HCT116 (cell line): ENCODE data around the gene TST. TPM values are rescaled to one million over a fixed set of nuclear protein-coding genes. Genes with fewer than 3 reads are reported as not detected.

Experiments used
- ATAC-seq: fragments of 200-7000 bp; cut with Tn5 transposase; 2 replicates; pipeline ENCODE4 v1.9.1; 2020; ENCODE audit warnings: mild to moderate bottlenecking, moderate library complexity
- BruUV-seq: library from RNA; stranded (reverse); fragments of 400-500 nt; replicated peaks from 2 replicates; lab custom pipeline; 2021; lab: Mats Ljungman, UMichigan
- CTCF ChIA-PET: fragments of 300-600 bp; sonication (Branson Sonifier 250); formaldehyde crosslinking; loops from one replicate; lab custom pipeline; 2021; ENCODE audit warnings: antibody characterized with exemption; lab: Charles Lee
- POLR2A ChIA-PET: fragments of 300-600, 350-600 bp; sonication (Branson Sonifier 250); formaldehyde crosslinking; loops from one replicate; lab custom pipeline; 2021; ENCODE audit warnings: antibody characterized with exemption; lab: Charles Lee
- RAD21 ChIA-PET, 2 experiments: fragments of 300-600 bp; sonication (Branson Sonifier 250); formaldehyde crosslinking; loops; one replicate each; lab custom pipeline; 2023; ENCODE audit warnings: low total read pairs in 2 of 2; ENCODE audit not compliant: uncharacterized antibody in 2 of 2, unreplicated experiment in 2 of 2, low non-redundant PET in 1 of 2; lab: Charles Lee
- DNase-seq: peaks from one replicate; pipeline ENCODE4 v3.0.0-alpha.2; 2010; ENCODE audit warnings: low read depth, low spot score
- H2AFZ ChIP-seq: fragments of 200-600 bp; shearing (Covaris generic), sonication (generic); 2 replicates; pipeline ENCODE4 v1.6.1; 2017; ENCODE audit warnings: low read depth, mixed run types, mixed read lengths, antibody characterized with exemption, low read length; ENCODE audit not compliant: poor library complexity, severe bottlenecking
- H3K27ac ChIP-seq: 2 replicates; pipeline ENCODE4 v1.5.1; 2012; ENCODE audit warnings: low read depth, low read length
- H3K27me3 ChIP-seq: fragments of 200-600 bp; sonication (generic); 2 replicates; pipeline ENCODE4 v1.6.1; 2016; ENCODE audit warnings: mixed run types, low read length, mixed read lengths; ENCODE audit not compliant: insufficient read depth
- H3K36me3 ChIP-seq, 2 experiments: fragments of 200-500 bp in 1 of 2; fragments of 200-600 bp in 1 of 2; sonication (Bioruptor generic) in 1 of 2; sonication (generic) in 1 of 2; 2 replicates each; pipeline versions ENCODE4 v1.5.1 to v1.6.1; 2014 to 2016; ENCODE audit warnings: low read length in 2 of 2, inconsistent platforms in 1 of 2, mixed read lengths in 1 of 2, mixed run types in 1 of 2; ENCODE audit not compliant: insufficient read depth in 2 of 2, control insufficient read depth in 1 of 2
- H3K4me1 ChIP-seq, 2 experiments: fragments of 200-600 bp in 1 of 2; sonication (generic) in 1 of 2; 2 replicates each; pipeline versions ENCODE4 v1.5.1 to v1.6.1; 2012 to 2017; ENCODE audit warnings: low read length in 2 of 2, inconsistent platforms in 1 of 2, mild to moderate bottlenecking in 1 of 2, mixed read lengths in 1 of 2, mixed run types in 1 of 2, moderate library complexity in 1 of 2; ENCODE audit not compliant: insufficient read depth in 2 of 2, control insufficient read depth in 1 of 2
- H3K4me2 ChIP-seq: fragments of 200-600 bp; sonication (generic); 2 replicates; pipeline ENCODE4 v1.6.1; 2017; ENCODE audit warnings: mixed run types, low read length, mixed read lengths
- H3K4me3 ChIP-seq, 2 experiments: fragments of 200-600 bp in 1 of 2; sonication (generic) in 1 of 2; replicated peaks in 1 of 2; 2 replicates each; pipeline ENCODE4 v1.5.1; 2011 to 2016; ENCODE audit warnings: low read length in 2 of 2, control low read depth in 1 of 2, low read depth in 1 of 2, mild to moderate bottlenecking in 1 of 2, mixed read lengths in 1 of 2, mixed run types in 1 of 2
- H3K79me2 ChIP-seq: fragments of 200-600 bp; sonication (generic); 2 replicates; pipeline ENCODE4 v1.6.1; 2017; ENCODE audit warnings: mild to moderate bottlenecking, mixed run types, low read length, moderate library complexity, mixed read lengths; ENCODE audit not compliant: insufficient read depth
- H3K9ac ChIP-seq: fragments of 200-600 bp; sonication (generic); 2 replicates; pipeline ENCODE4 v1.6.1; 2016; ENCODE audit warnings: low read length, mixed read lengths
- H3K9me2 ChIP-seq: fragments of 200-600 bp; sonication (generic), shearing (Covaris generic); 2 replicates; pipeline ENCODE4 v1.6.1; 2017; ENCODE audit warnings: mixed run types, mild to moderate bottlenecking, moderate library complexity; ENCODE audit not compliant: insufficient read depth
- H3K9me3 ChIP-seq, 2 experiments: fragments of 200-500 bp in 1 of 2; fragments of 200-600 bp in 1 of 2; sonication (Bioruptor generic) in 1 of 2; sonication (generic) in 1 of 2; 2 replicates each; pipeline ENCODE4 v1.6.1; 2014 to 2017; ENCODE audit warnings: low read length in 2 of 2, mixed read lengths in 2 of 2, inconsistent platforms in 1 of 2, low read depth in 1 of 2, mild to moderate bottlenecking in 1 of 2, mixed run types in 1 of 2, moderate library complexity in 1 of 2; ENCODE audit not compliant: control insufficient read depth in 1 of 2, insufficient read depth in 1 of 2
- H4K20me1 ChIP-seq: fragments of 200-600 bp; sonication (generic), shearing (Covaris generic); 2 replicates; pipeline ENCODE4 v1.6.1; 2017; ENCODE audit warnings: mixed run types, mild to moderate bottlenecking, moderate library complexity; ENCODE audit not compliant: insufficient read depth
- CBX3 ChIP-seq: IDR thresholded peaks from 2 replicates; pipeline ENCODE4 v1.6.1; 2012; ENCODE audit warnings: low read depth
- CEBPB ChIP-seq: IDR thresholded peaks from 2 replicates; pipeline ENCODE4 v1.6.1; 2012; ENCODE audit warnings: low read depth
- CTCF ChIP-seq, 3 experiments: fragments of 200-600 bp in 1 of 3; sonication (generic) in 1 of 3; IDR thresholded peaks in 2 of 3; conservative IDR thresholded peaks in 1 of 3; 2 replicates each; pipeline ENCODE4 v1.5.1; 2012 to 2017; ENCODE audit warnings: low read depth in 2 of 3, low read length in 2 of 3, antibody characterized with exemption in 1 of 3, borderline replicate concordance in 1 of 3, control low read depth in 1 of 3, mild to moderate bottlenecking in 1 of 3, mixed read lengths in 1 of 3, mixed run types in 1 of 3, moderate library complexity in 1 of 3; ENCODE audit not compliant: insufficient read depth in 1 of 3
- EGR1 ChIP-seq: IDR thresholded peaks from 2 replicates; pipeline ENCODE4 v1.6.1; 2012; ENCODE audit warnings: low read depth
- EZH2 ChIP-seq: fragments of 200-600 bp; sonication (generic); IDR thresholded peaks from 2 replicates; pipeline ENCODE4 v1.6.1; 2017; ENCODE audit warnings: antibody characterized with exemption, mixed run types
- EZH2phosphoT487 ChIP-seq: fragments of 200-600 bp; IDR thresholded peaks from 2 replicates; pipeline ENCODE4 v1.6.1; 2018; ENCODE audit warnings: antibody characterized with exemption, borderline replicate concordance
- JUND ChIP-seq: IDR thresholded peaks from 2 replicates; pipeline ENCODE4 v1.6.1; 2012
- MAX ChIP-seq: IDR thresholded peaks from 2 replicates; pipeline ENCODE4 v1.6.1; 2012
- POLR2A ChIP-seq: IDR thresholded peaks from 2 replicates; pipeline ENCODE4 v1.7.0; 2011; ENCODE audit warnings: borderline replicate concordance; ENCODE audit not compliant: insufficient read depth, insufficient read length; ENCODE audit errors: extremely low read depth
- RAD21 ChIP-seq: IDR thresholded peaks from 2 replicates; pipeline ENCODE4 v1.6.1; 2012; ENCODE audit warnings: low read depth, mild to moderate bottlenecking
- REST ChIP-seq: IDR thresholded peaks from 2 replicates; pipeline ENCODE4 v1.6.1; 2012; ENCODE audit warnings: low read depth
- SIN3A ChIP-seq: IDR thresholded peaks from 2 replicates; pipeline ENCODE4 v1.6.1; 2012; ENCODE audit warnings: low read depth
- SP1 ChIP-seq: IDR thresholded peaks from 2 replicates; pipeline ENCODE4 v1.6.1; 2012; ENCODE audit warnings: low read depth
- TCF7L2 ChIP-seq: IDR thresholded peaks from 2 replicates; pipeline ENCODE4 v1.7.0; 2011; ENCODE audit warnings: borderline replicate concordance, inconsistent platforms; ENCODE audit not compliant: insufficient read depth, insufficient read length; ENCODE audit errors: extremely low read depth
- YY1 ChIP-seq: IDR thresholded peaks from 2 replicates; pipeline ENCODE4 v1.6.1; 2011; ENCODE audit warnings: low read length, low read depth, moderate library complexity, mild to moderate bottlenecking; ENCODE audit not compliant: insufficient replicate concordance; ENCODE audit errors: extremely low read depth
- ZFX ChIP-seq: fragments of 450-650 bp; IDR thresholded peaks from 2 replicates; pipeline ENCODE4 v1.6.1; 2017
- ZNF274 ChIP-seq: fragments of 200-500 bp; sonication (Bioruptor generic); IDR thresholded peaks from 2 replicates; pipeline ENCODE4 v1.6.1; 2014; ENCODE audit warnings: mild to moderate bottlenecking, low read depth, low read length, inconsistent platforms
- intact Hi-C: fragments of 100-400 bp; cut with micrococcal nuclease; formaldehyde crosslinking; loops from 2 replicates; pipeline ENCODE4 v1.10.0; 2022
- total RNA-seq: library from RNA; stranded (reverse); gene quantifications from one replicate; pipeline ENCODE4 v1.2.1, GENCODE V29; 2021; ENCODE audit not compliant: unreplicated experiment

The TST gene
- total RNA-seq, 1 experiment from 2014 or later, result 32.1 TPM

GRCh38 chr22:37010976-37011375, 8.3 kb downstream of the TST start:
- no peak for TF ChIP-seq TCF7L2
- TF ChIP-seq CEBPB, result no peak
- no peak for TF ChIP-seq CTCF (IDR thresholded peaks at IDR 0.05 in 2 of 3, conservative IDR thresholded peaks at IDR 0.05 in 1 of 3; ENCODE audit: borderline replicate concordance in 1 of 3, insufficient read depth in 1 of 3, low read depth in 2 of 3, low read length in 2 of 3)
- no peak for TF ChIP-seq EZH2phosphoT487
- no peaks in the 10 kb centered on the region for H3K9me2 ChIP-seq
- no peak overlapping the region for H2AFZ ChIP-seq
- no peak overlapping the region for H3K9ac ChIP-seq
- ChIA-PET POLR2A (no interaction called here), RAD21 (no interaction called here), CTCF (no interaction called here)
- no peak overlapping the region for H3K4me3 ChIP-seq
- H4K20me1 ChIP-seq, result no peaks in the 10 kb centered on the region
- H3K4me2 ChIP-seq, result no peak overlapping the region
- no peak for DNase-seq
- no peaks in the 10 kb centered on the region for H3K36me3 ChIP-seq
- H3K9me3 ChIP-seq, result no peaks in the 10 kb centered on the region; a peak in 1 of 4 replicates
- no TSS peak for BruUV-seq
- ATAC-seq, result no peak
- intact Hi-C loops, result no loop called here
- H3K27me3 ChIP-seq, result no peaks in the 10 kb centered on the region
- H3K27ac ChIP-seq, result no peak overlapping the region
- peaks cover 2 to 12% of the 10 kb centered on the region in 2 experiments; a peak in 2 of 4 replicates for H3K4me1 ChIP-seq
- no peaks in the 10 kb centered on the region for H3K79me2 ChIP-seq

GRCh38 chr22:37010174-37010573, 9.1 kb downstream of the TST start:
- H3K36me3 ChIP-seq, result no peaks in the 10 kb centered on the region
- no peak overlapping the region for H3K4me2 ChIP-seq
- ATAC-seq, result no peak
- intact Hi-C loops, result no loop called here
- H3K9me3 ChIP-seq, result peaks cover 0 to under 1% of the 10 kb centered on the region in 2 experiments; a peak in 2 of 4 replicates
- no peak overlapping the region for H2AFZ ChIP-seq
- H3K4me1 ChIP-seq, result peaks cover 2 to 10% of the 10 kb centered on the region in 2 experiments; a peak in 2 of 4 replicates
- H3K27ac ChIP-seq, result no peak overlapping the region
- no peaks in the 10 kb centered on the region for H3K9me2 ChIP-seq
- no peaks in the 10 kb centered on the region for H3K79me2 ChIP-seq
- DNase-seq, result no peak
- H4K20me1 ChIP-seq, result no peaks in the 10 kb centered on the region
- H3K9ac ChIP-seq, result no peak overlapping the region
- ChIA-PET CTCF (no interaction called here), RAD21 (no interaction called here), POLR2A (interaction anchor here (2.0 kb wide), 1 partner anchor 8 kb away, joined by 6 read pairs; the partner anchor contains the start of gene TST)
- BruUV-seq, result no TSS peak
- no peak overlapping the region for H3K4me3 ChIP-seq
- no peaks in the 10 kb centered on the region for H3K27me3 ChIP-seq
- TF ChIP-seq JUND (no peak), ZNF274 (no peak), CBX3 (no peak), RAD21 (no peak), YY1 (no peak), SIN3A (no peak), EGR1 (no peak), CEBPB (no peak), SP1 (no peak), EZH2 (no peak), REST (no peak), POLR2A (no peak), MAX (no peak), ZFX (no peak), EZH2phosphoT487 (no peak)
